NB4 (cell line): ENCODE data around the gene FAM53A.

Experiments used
- CTCF ChIP-seq: IDR thresholded peaks from one replicate; pipeline ENCODE4 v1.5.1; 2012; ENCODE audit warnings: low read depth, low read length
- MAX ChIP-seq: IDR thresholded peaks from 2 replicates; pipeline ENCODE4 v1.6.1; 2011; ENCODE audit warnings: low read depth, low read length
- POLR2A ChIP-seq: IDR thresholded peaks from 2 replicates; pipeline ENCODE4 v1.6.1; 2011; ENCODE audit warnings: mild to moderate bottlenecking; ENCODE audit not compliant: insufficient read length; ENCODE audit errors: extremely low read depth

- TF ChIP-seq CTCF (no peak), POLR2A (no peak), MAX (no peak)
These were observed 85.1 kb downstream of the FAM53A start for GRCh38 chr4:1599026-1599481.
